Muscle layer of duodenum (tissue), 2 donors: ENCODE results near the gene SC5D.

ENCODE experiments used
- H3K27ac ChIP-seq: one replicate; pipeline ENCODE4 v1.7.0; 2013; ENCODE audit warnings: mild to moderate bottlenecking, low read length
- H3K27me3 ChIP-seq: one replicate; pipeline ENCODE4 v1.7.0; 2013; ENCODE audit warnings: low read depth, mild to moderate bottlenecking, control low read depth, low read length
- H3K36me3 ChIP-seq, 2 donors: one replicate each; pipeline ENCODE4 v1.7.0; 2013; ENCODE audit warnings: low read length in 2 of 2, control low read depth in 1 of 2, mild to moderate bottlenecking in 1 of 2; ENCODE audit not compliant: insufficient read depth in 2 of 2, control insufficient read depth in 1 of 2
- H3K4me1 ChIP-seq, 2 donors: one replicate each; pipeline ENCODE4 v1.7.0; 2013; ENCODE audit warnings: low read length in 2 of 2, mild to moderate bottlenecking in 2 of 2, control low read depth in 1 of 2, moderate library complexity in 1 of 2; ENCODE audit not compliant: insufficient read depth in 2 of 2, control insufficient read depth in 1 of 2
- H3K4me3 ChIP-seq, 2 donors: one replicate each; pipeline ENCODE4 v1.7.0; 2013; ENCODE audit warnings: low read length in 2 of 2, low read depth in 1 of 2, mild to moderate bottlenecking in 1 of 2
- H3K9me3 ChIP-seq, 2 donors: one replicate each; pipeline ENCODE4 v1.7.0; 2013; ENCODE audit warnings: low read length in 2 of 2, control low read depth in 1 of 2, mild to moderate bottlenecking in 1 of 2; ENCODE audit not compliant: control insufficient read depth in 1 of 2
- donor health status: healthy.

Gene SC5D

GRCh38 chr11:121295246-121296029 is 2.9 kb downstream of the SC5D start:
- Histone ChIP-seq H3K4me1 (peaks cover 1 to 18% of the 10 kb centered on the region in 2 donors), H3K9me3 (no peaks in the 10 kb centered on the region), H3K27me3 (no peaks in the 10 kb centered on the region), H3K4me3 (no peak overlapping the region), H3K36me3 (no peaks in the 10 kb centered on the region), H3K27ac (no peak overlapping the region)

- peaks cover 7 to 23% of the 10 kb centered on the region in 2 donors for H3K4me1 ChIP-seq
- no peaks in the 10 kb centered on the region for H3K9me3 ChIP-seq
- H3K36me3 ChIP-seq: no peaks in the 10 kb centered on the region
- H3K27me3 ChIP-seq: no peaks in the 10 kb centered on the region
- H3K4me3 ChIP-seq: no peak overlapping the region
- H3K27ac ChIP-seq: no peak overlapping the region
Observed at GRCh38 chr11:121297872-121298271, 5.3 kb downstream of the SC5D start.

- Histone ChIP-seq H3K9me3 (no peaks in the 10 kb centered on the region), H3K4me3 (no peak overlapping the region), H3K36me3 (no peaks in the 10 kb centered on the region), H3K27me3 (no peaks in the 10 kb centered on the region), H3K4me1 (peaks cover 7 to 16% of the 10 kb centered on the region in 2 donors), H3K27ac (no peak overlapping the region)
Observed at GRCh38 chr11:121298774-121299173, 6.2 kb downstream of the SC5D start.

DNA sequence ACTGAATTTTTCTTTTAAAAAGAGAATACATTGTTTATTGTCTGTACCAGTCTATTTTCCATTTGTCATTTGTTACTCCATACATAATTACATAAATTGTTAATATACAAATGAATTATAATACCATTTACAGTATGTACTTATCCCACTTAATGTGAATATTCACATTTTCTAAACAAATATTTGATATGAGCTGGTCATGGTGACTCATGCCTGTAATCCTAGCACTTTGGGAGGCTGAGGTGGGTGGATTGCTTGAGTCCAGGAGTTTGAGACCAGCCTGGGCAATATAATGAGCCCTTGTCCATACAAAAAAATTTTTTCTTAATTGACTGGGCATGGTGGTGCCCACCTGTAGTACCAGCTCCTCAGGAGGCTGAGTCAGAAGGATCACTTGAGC is 6.8 kb downstream of the SC5D start:
- Histone ChIP-seq H3K4me1 (peaks cover 7 to 11% of the 10 kb centered on the region in 2 donors), H3K4me3 (no peak overlapping the region), H3K27me3 (no peaks in the 10 kb centered on the region), H3K27ac (no peak overlapping the region), H3K9me3 (no peaks in the 10 kb centered on the region), H3K36me3 (no peaks in the 10 kb centered on the region)

- H3K27ac ChIP-seq: no peak overlapping the region
Observed at GRCh38 chr11:121300313-121300971, 7.9 kb downstream of the SC5D start.

DNA sequence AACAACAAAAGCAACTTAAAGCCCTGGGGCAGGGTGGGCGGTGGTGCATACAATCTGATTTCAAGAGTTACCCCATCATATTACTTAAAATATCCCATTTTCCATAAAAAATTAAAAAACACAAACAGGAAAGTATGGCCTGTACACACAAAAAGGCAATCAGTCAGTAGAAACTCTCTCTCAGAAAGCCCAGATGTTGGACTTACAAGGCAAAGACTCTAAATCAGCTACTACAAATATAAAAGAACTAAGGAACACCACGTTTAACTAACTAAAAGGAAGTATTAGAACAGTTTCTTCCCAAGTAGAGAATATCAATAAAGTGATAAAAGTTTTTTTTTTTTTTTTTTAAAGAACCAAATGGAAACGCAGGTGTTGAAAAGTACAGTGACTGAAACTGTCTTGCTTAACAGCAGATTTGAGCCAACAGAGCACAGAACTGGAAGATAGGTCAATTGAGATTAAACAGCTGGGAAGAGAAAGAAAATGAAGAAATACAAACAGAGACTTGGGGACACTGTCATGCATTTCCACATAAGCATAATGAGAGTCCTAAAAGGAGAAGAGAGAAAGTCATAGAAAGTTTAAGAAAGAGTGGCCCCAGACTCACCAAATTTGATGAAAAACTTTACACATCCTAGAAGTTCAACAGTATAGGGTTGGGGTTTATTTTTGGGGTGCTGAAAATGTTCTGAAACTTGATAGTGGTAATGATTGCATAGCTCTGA is 8.6 kb downstream of the SC5D start:
- Histone ChIP-seq H3K36me3 (peaks cover 0 to 6% of the 10 kb centered on the region in 2 donors), H3K9me3 (no peaks in the 10 kb centered on the region), H3K27ac (no peak overlapping the region), H3K4me1 (peaks cover 7 to 11% of the 10 kb centered on the region in 2 donors), H3K27me3 (no peaks in the 10 kb centered on the region), H3K4me3 (no peak overlapping the region)

More at GRCh38 chr11:121300313-121300971, 7.9 kb downstream of the SC5D start:
- no peaks in the 10 kb centered on the region for H3K27me3 ChIP-seq
- peaks cover 0 to 6% of the 10 kb centered on the region in 2 donors for H3K36me3 ChIP-seq
- no peak overlapping the region for H3K4me3 ChIP-seq
- H3K9me3 ChIP-seq: no peaks in the 10 kb centered on the region
- H3K4me1 ChIP-seq: peaks cover 7 to 11% of the 10 kb centered on the region in 2 donors

DNA sequence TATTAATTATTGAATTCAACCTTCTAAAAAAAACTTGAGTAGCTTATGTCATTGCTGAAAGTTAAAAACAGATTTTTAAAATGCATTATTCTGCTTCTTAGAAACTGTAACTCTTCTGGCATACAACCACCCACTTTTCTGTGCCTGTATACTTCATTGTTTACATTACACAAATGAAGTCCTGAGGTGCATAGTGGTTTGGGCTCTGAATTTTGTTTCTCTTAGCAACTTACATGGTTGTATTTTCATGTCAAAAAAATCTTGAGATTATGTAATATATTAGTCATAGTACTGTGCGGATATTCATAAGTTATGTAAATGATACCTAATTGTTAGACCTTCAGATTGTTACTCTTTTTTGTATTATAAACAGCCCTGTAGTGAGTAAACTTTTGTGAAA is 12.2 kb downstream of the SC5D start:
- H3K27ac ChIP-seq: no peak overlapping the region
- H3K4me3 ChIP-seq: no peak overlapping the region
- H3K9me3 ChIP-seq: no peaks in the 10 kb centered on the region
- H3K36me3 ChIP-seq: peaks cover 23 to 29% of the 10 kb centered on the region in 2 donors
- peaks cover 7 to 11% of the 10 kb centered on the region in 2 donors for H3K4me1 ChIP-seq
- H3K27me3 ChIP-seq: no peaks in the 10 kb centered on the region

- no peak overlapping the region for H3K27ac ChIP-seq
- H3K27me3 ChIP-seq: no peaks in the 10 kb centered on the region
- H3K9me3 ChIP-seq: no peaks in the 10 kb centered on the region
- no peak overlapping the region for H3K4me3 ChIP-seq
- no peaks in the 10 kb centered on the region for H3K4me1 ChIP-seq
- H3K36me3 ChIP-seq: peaks cover 23 to 29% of the 10 kb centered on the region in 2 donors
Observed at GRCh38 chr11:121308816-121309215, 16.2 kb downstream of the SC5D start.

DNA sequence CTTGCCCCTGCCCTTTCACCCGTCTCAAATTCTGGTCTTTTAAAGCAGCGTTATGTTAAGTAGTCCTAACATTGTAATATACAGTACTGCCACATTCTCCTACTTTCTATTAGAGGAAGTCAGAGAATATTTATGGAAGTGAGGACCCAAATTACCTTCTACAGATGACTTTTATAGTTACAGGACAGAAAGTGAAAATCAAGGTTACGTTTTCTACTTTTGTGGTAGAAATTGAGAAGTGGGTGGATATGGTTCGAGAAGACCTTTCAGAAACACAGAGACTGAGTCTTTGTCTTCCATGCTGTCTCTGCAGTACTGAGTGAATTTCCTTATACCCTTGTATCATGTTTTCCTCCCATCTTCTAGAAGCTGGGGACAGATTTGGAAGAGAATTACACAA is 17.1 kb downstream of the SC5D start:
- Histone ChIP-seq H3K9me3 (no peaks in the 10 kb centered on the region), H3K27me3 (no peaks in the 10 kb centered on the region), H3K27ac (no peak overlapping the region), H3K36me3 (peaks cover 22 to 29% of the 10 kb centered on the region in 2 donors), H3K4me1 (no peaks in the 10 kb centered on the region), H3K4me3 (no peak overlapping the region)

GRCh38 chr11:121310908-121311307 is 18.3 kb downstream of the SC5D start:
- Histone ChIP-seq H3K36me3 (peaks cover 17 to 29% of the 10 kb centered on the region in 2 donors), H3K4me3 (no peak overlapping the region), H3K27me3 (no peaks in the 10 kb centered on the region), H3K4me1 (no peaks in the 10 kb centered on the region), H3K27ac (no peak overlapping the region), H3K9me3 (no peaks in the 10 kb centered on the region)

DNA sequence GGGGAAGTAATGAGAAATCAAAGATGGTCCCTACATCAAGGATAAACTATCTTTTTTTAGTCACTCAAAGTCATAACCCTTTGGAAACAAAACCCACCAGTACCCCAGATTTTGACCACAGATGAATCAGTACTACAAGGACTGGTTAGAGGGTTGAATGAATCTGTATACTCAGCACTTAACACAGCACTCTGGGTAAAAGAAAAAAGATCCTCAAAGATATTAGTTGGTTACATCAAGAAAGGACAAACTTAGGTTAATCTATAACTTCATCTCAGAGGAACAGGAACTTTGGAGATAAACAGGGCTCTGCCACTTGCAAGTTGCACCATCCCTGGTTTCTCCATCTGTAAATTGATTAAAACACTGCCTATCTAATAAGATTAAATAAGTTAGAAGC is 18.8 kb downstream of the SC5D start:
- H3K27me3 ChIP-seq: no peaks in the 10 kb centered on the region
- H3K27ac ChIP-seq: no peak overlapping the region
- no peak overlapping the region for H3K4me3 ChIP-seq
- peaks cover 17 to 29% of the 10 kb centered on the region in 2 donors for H3K36me3 ChIP-seq
- H3K9me3 ChIP-seq: no peaks in the 10 kb centered on the region
- no peaks in the 10 kb centered on the region for H3K4me1 ChIP-seq
